ENCODE measurements around the gene SLC8A3. TPM values are rescaled to one million over a fixed set of nuclear protein-coding genes. Genes with fewer than 3 reads are reported as not detected.

The SLC8A3 gene
- total RNA-seq, 1 experiment from 2014 or later: not detected

DNA sequence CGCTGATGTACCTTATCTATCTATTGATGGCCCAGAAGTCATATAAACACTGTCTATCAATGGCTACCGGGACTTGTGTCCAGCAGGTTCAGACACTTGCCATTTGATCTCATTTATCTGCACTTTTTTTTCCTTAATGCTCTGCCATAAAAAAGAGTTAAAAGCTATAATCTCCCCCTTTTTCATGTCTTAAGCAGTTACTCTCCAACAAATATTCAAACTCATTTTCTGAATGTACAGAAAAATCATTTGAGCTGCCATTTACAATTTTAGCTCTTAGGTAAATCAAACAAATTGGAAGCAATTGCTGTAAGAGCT is 101.4 kb downstream of the SLC8A3 start:
- Mint-ChIP-seq H3K27me3 (ENCODE audit: insufficient read depth, unreplicated experiment) (peaks cover 14% of the 10 kb centered on the region), H3K4me1 (ENCODE audit: low read depth, unreplicated experiment) (peaks cover 8% of the 10 kb centered on the region), H3K4me3 (ENCODE audit: unreplicated experiment) (no peak overlapping the region), H3K27ac (ENCODE audit: unreplicated experiment) (no peak overlapping the region), H3K36me3 (ENCODE audit: insufficient read depth, unreplicated experiment) (no peaks in the 10 kb centered on the region), H3K9me3 (ENCODE audit: unreplicated experiment) (no peaks in the 10 kb centered on the region)
- CTCF ChIA-PET: interaction anchor here (0.9 to 2.5 kb wide), 8 partner anchors 10 to 480 kb away, joined by 3 to 10 read pairs (median 4); partner anchors contain the start of gene SLC8A3
- Histone ChIP-seq H3K4me1 (peaks cover 7% of the 10 kb centered on the region), H3K9me3 (no peaks in the 10 kb centered on the region), H3K4me3 (ENCODE audit: low read depth, low read length) (no peak overlapping the region), H3K36me3 (ENCODE audit: control insufficient read depth, insufficient read depth, low read length) (no peaks in the 10 kb centered on the region), H3K27me3 (replicated peaks; ENCODE audit: control insufficient read depth, insufficient read depth, low read length) (no peaks in the 10 kb centered on the region; the same call in 1 of the 2 replicates)
- BruUV-seq (replicated peaks): no TSS peak
- DNase-seq: no peak
- TF ChIP-seq, protein P1, sequence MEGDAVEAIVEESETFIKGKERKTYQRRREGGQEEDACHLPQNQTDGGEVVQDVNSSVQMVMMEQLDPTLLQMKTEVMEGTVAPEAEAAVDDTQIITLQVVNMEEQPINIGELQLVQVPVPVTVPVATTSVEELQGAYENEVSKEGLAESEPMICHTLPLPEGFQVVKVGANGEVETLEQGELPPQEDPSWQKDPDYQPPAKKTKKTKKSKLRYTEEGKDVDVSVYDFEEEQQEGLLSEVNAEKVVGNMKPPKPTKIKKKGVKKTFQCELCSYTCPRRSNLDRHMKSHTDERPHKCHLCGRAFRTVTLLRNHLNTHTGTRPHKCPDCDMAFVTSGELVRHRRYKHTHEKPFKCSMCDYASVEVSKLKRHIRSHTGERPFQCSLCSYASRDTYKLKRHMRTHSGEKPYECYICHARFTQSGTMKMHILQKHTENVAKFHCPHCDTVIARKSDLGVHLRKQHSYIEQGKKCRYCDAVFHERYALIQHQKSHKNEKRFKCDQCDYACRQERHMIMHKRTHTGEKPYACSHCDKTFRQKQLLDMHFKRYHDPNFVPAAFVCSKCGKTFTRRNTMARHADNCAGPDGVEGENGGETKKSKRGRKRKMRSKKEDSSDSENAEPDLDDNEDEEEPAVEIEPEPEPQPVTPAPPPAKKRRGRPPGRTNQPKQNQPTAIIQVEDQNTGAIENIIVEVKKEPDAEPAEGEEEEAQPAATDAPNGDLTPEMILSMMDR (IDR thresholded peaks at IDR 0.05; ENCODE audit: insufficient read depth in 1 of 2, low read depth in 1 of 2, low read length in 1 of 2, severe bottlenecking in 1 of 2, unreplicated experiment in 1 of 2): peak in 1 of 2 experiments; percentile 13
- POLR2A ChIA-PET: no interaction called here
- intact Hi-C loops (cut with micrococcal nuclease; ENCODE audit: unreplicated experiment): loop anchor here (1.0 to 5.0 kb wide), 2 partner anchors 231 to 480 kb away; no protein-coding TSS in a partner anchor

DNA sequence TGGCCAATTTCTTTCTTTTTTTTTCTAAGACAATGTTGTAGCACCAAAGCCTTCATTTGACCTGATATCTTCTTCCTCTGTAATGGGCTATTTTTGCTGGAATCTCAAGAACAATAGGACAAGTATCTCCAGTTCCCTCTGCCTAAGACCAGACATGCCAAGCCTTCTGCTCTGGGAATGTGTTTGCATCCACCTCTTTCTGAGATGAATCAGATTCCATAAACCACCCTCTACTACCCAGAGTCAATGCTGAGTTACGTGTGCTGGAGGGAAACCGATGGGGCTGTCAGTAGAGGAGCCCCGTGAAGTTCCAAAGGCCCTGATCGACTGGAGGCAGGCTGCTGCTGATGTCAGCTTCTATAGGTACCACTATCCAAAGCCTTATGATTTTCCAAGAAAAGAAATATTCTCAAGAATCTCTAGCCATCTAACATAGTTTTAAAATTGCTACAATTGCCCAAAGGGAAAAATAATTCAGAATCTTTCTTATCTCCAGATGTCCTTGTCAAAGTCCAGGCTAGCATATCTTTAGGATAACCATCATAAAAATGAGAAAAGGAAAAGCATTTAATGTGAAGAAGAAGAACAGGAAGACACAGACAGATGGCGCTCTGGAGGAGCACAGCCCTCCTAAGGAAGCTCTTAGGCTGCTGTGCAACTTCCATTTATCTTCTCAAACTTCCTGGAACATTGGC is 101.9 kb downstream of the SLC8A3 start:
- BruUV-seq (replicated peaks): no TSS peak
- TF ChIP-seq, protein P1 (IDR thresholded peaks at IDR 0.05; ENCODE audit: insufficient read depth in 1 of 2, low read depth in 1 of 2, low read length in 1 of 2, severe bottlenecking in 1 of 2, unreplicated experiment in 1 of 2): peak; percentile 51 to 74
- POLR2A ChIA-PET: interaction anchor here (0.6 kb wide), 1 partner anchor 320 kb away, joined by 8 read pairs; the partner anchor contains the start of gene SRSF5
- Mint-ChIP-seq H3K4me3 (ENCODE audit: unreplicated experiment) (no peak overlapping the region), H3K36me3 (ENCODE audit: insufficient read depth, unreplicated experiment) (no peaks in the 10 kb centered on the region), H3K4me1 (ENCODE audit: low read depth, unreplicated experiment) (peaks cover 8% of the 10 kb centered on the region), H3K27me3 (ENCODE audit: insufficient read depth, unreplicated experiment) (peaks cover 10% of the 10 kb centered on the region), H3K9me3 (ENCODE audit: unreplicated experiment) (no peaks in the 10 kb centered on the region), H3K27ac (ENCODE audit: unreplicated experiment) (no peak overlapping the region)
- no peaks in the 10 kb centered on the region for H3K9me3 ChIP-seq
- H3K36me3 ChIP-seq (ENCODE audit: control insufficient read depth, insufficient read depth, low read length): no peaks in the 10 kb centered on the region
- intact Hi-C loops (cut with micrococcal nuclease; ENCODE audit: unreplicated experiment): loop anchor here (1.0 to 5.0 kb wide), 2 partner anchors 231 to 480 kb away; no protein-coding TSS in a partner anchor
- H3K27me3 ChIP-seq (replicated peaks; ENCODE audit: control insufficient read depth, insufficient read depth, low read length): no peaks in the 10 kb centered on the region
- H3K4me3 ChIP-seq (ENCODE audit: low read depth, low read length): no peak overlapping the region
- DNase-seq: peak; percentile 50 to 51
- peaks cover 7% of the 10 kb centered on the region for H3K4me1 ChIP-seq
- CTCF ChIA-PET: interaction anchor here (0.9 to 2.5 kb wide), 8 partner anchors 11 to 481 kb away, joined by 3 to 10 read pairs (median 4); partner anchors contain the start of gene SLC8A3

DNA sequence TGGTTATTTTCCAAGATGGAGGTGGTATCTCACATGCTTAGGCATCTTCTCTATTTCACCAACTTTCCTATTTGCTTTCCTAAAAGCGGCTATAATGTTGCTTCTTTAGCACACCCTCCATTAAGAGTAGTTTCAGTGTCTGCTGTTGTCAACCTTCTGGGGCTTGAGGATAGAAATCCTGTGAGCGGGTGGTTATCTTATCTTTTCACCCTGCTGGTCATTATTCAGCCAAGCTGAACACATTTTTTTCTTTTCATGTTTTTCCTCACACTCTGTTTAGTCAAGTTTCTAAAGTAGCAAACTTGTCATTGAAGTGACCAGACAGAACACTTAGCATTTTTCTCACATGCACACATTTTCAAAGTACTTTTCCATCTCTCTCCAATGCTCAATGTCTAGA is 104.5 kb downstream of the SLC8A3 start:
- DNase-seq: no peak
- Mint-ChIP-seq H3K9me3 (ENCODE audit: unreplicated experiment) (no peaks in the 10 kb centered on the region), H3K27me3 (ENCODE audit: insufficient read depth, unreplicated experiment) (peaks cover 6% of the 10 kb centered on the region), H3K27ac (ENCODE audit: unreplicated experiment) (no peak overlapping the region), H3K4me3 (ENCODE audit: unreplicated experiment) (no peak overlapping the region), H3K4me1 (ENCODE audit: low read depth, unreplicated experiment) (peaks cover 8% of the 10 kb centered on the region), H3K36me3 (ENCODE audit: insufficient read depth, unreplicated experiment) (no peaks in the 10 kb centered on the region)
- Histone ChIP-seq H3K4me3 (ENCODE audit: low read depth, low read length) (no peak overlapping the region), H3K4me1 (peaks cover 7% of the 10 kb centered on the region), H3K9me3 (no peaks in the 10 kb centered on the region), H3K36me3 (ENCODE audit: control insufficient read depth, insufficient read depth, low read length) (no peaks in the 10 kb centered on the region), H3K27me3 (replicated peaks; ENCODE audit: control insufficient read depth, insufficient read depth, low read length) (no peaks in the 10 kb centered on the region)
- CTCF ChIA-PET: no interaction called here
- POLR2A ChIA-PET: no interaction called here
- intact Hi-C loops (cut with micrococcal nuclease; ENCODE audit: unreplicated experiment): no loop called here
- BruUV-seq (replicated peaks): no TSS peak
- TF ChIP-seq, protein P1 (IDR thresholded peaks at IDR 0.05; ENCODE audit: insufficient read depth in 1 of 2, low read depth in 1 of 2, low read length in 1 of 2, severe bottlenecking in 1 of 2, unreplicated experiment in 1 of 2): no peak

Measured in Caco-2 (cell line).